Placental pericyte (primary cell): ENCODE measurements around the gene GABRP. TPM values are rescaled to one million over a fixed set of nuclear protein-coding genes. Genes with fewer than 3 reads are reported as not detected.

Source experiments
- total RNA-seq: library from RNA; depleted of rRNA; stranded (reverse); fragments of >200 nt; gene quantifications from 2 replicates; pipeline ENCODE4 v1.2.3, GENCODE V29; 2012

GABRP gene
- 1.1 TPM in 1 of 2 replicates, not detected in the other for total RNA-seq

GRCh38 chr5:170783498-170784247, at the start of gene GABRP:
GABRP (plus strand) TSS chr5:170783725; CDS start chr5:170788616, 4,891 bp downstream.

GRCh38 chr5:170861917-170862766, 78.6 kb downstream of the GABRP start, which contains the start of gene RANBP17:
RANBP17 (plus strand) TSS chr5:170862018.

Other genes starting within 250 kb of the GABRP start
- gene RANBP17, start 78.3 kb downstream of the GABRP start, total RNA-seq: 13.6 and 42.2 TPM in 2 replicates